Measurements from ENCODE around the gene CALD1. TPM values are rescaled to one million over a fixed set of nuclear protein-coding genes. Genes with fewer than 3 reads are reported as not detected.

CALD1 gene
- total RNA-seq, 1 donor from 2014 or later: 95.4 TPM

- Mint-ChIP-seq H3K27me3 (no peaks in the 10 kb centered on the region), H3K4me1 (ENCODE audit: low read depth) (peaks cover 5% of the 10 kb centered on the region), H3K27ac (no peak overlapping the region), H3K36me3 (ENCODE audit: insufficient read depth) (peaks cover 18% of the 10 kb centered on the region), H3K4me3 (ENCODE audit: low read depth) (no peak overlapping the region), H3K9me3 (ENCODE audit: low read depth) (peaks cover 9% of the 10 kb centered on the region)
- TF ChIP-seq CTCF (IDR thresholded peaks at IDR 0.05; ENCODE audit: unreplicated experiment): no peak
- no peak for DNase-seq (ENCODE audit: low spot score, unreplicated experiment)
Measured at GRCh38 chr7:134922720-134923704, 143.6 kb downstream of the CALD1 start.

DNA sequence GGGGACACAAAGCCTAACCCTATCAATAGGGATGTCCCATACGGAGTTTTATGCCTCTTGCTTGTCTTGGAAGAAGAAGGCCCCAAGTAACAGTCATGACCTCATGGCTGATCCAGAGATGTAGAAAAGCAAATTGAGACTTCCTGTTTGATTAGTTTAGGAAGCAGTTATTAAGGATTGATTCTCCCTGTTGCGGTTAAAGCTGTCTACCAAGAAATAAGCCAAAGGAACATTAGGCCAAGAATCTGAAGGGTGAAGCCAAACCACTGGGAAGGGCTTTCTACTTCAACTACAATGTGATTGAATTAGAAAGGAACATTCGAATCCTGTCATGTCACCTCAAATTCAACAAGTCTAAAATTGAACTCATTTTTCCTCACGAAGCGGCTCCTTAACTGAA, 146.3 kb downstream of the CALD1 start:
- no peak overlapping the region for H3K27ac Mint-ChIP-seq
- peaks cover 1% of the 10 kb centered on the region for H3K4me1 Mint-ChIP-seq (ENCODE audit: low read depth)
- no peaks in the 10 kb centered on the region for H3K27me3 Mint-ChIP-seq
- DNase-seq (ENCODE audit: low spot score, unreplicated experiment): no peak
- H3K9me3 Mint-ChIP-seq (ENCODE audit: low read depth): peaks cover 13% of the 10 kb centered on the region
- TF ChIP-seq CTCF (IDR thresholded peaks at IDR 0.05; ENCODE audit: unreplicated experiment): no peak
- H3K4me3 Mint-ChIP-seq (ENCODE audit: low read depth): no peak overlapping the region
- H3K36me3 Mint-ChIP-seq (ENCODE audit: insufficient read depth): peaks cover 35% of the 10 kb centered on the region

DNA sequence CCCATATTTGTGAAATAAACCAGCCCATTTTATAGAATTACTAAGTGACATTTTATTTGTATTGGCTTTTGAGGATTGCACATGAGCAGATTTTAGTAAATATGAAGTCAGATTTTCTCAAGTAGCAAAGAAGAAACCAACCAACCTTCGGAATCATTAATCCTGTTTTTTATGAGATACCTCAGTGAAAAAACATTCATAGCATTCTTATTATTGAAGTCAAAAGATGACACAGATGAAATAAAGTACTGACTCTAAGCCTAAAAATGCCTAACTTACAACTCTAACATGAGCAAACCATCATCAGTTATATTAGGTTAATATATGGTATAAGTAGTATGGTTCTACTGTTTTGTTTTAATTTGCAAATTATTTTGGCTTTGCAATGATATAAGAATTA, 147.0 kb downstream of the CALD1 start:
- H3K9me3 Mint-ChIP-seq (ENCODE audit: low read depth): peaks cover 13% of the 10 kb centered on the region
- peaks cover 35% of the 10 kb centered on the region for H3K36me3 Mint-ChIP-seq (ENCODE audit: insufficient read depth)
- no peak for DNase-seq (ENCODE audit: low spot score, unreplicated experiment)
- H3K27ac Mint-ChIP-seq: no peak overlapping the region
- H3K4me3 Mint-ChIP-seq (ENCODE audit: low read depth): no peak overlapping the region
- H3K27me3 Mint-ChIP-seq: no peaks in the 10 kb centered on the region
- no peak for TF ChIP-seq CTCF (IDR thresholded peaks at IDR 0.05; ENCODE audit: unreplicated experiment)
- peaks cover 1% of the 10 kb centered on the region for H3K4me1 Mint-ChIP-seq (ENCODE audit: low read depth)

GRCh38 chr7:134927076-134927475, 147.6 kb downstream of the CALD1 start:
- peaks cover 1% of the 10 kb centered on the region for H3K4me1 Mint-ChIP-seq (ENCODE audit: low read depth)
- peaks cover 40% of the 10 kb centered on the region for H3K36me3 Mint-ChIP-seq (ENCODE audit: insufficient read depth)
- H3K9me3 Mint-ChIP-seq (ENCODE audit: low read depth): peaks cover 13% of the 10 kb centered on the region
- no peak for TF ChIP-seq CTCF (IDR thresholded peaks at IDR 0.05; ENCODE audit: unreplicated experiment)
- no peaks in the 10 kb centered on the region for H3K27me3 Mint-ChIP-seq
- H3K27ac Mint-ChIP-seq: no peak overlapping the region
- no peak for DNase-seq (ENCODE audit: low spot score, unreplicated experiment)
- no peak overlapping the region for H3K4me3 Mint-ChIP-seq (ENCODE audit: low read depth)

GRCh38 chr7:134927723-134928122, 148.3 kb downstream of the CALD1 start:
- Mint-ChIP-seq H3K4me3 (ENCODE audit: low read depth) (no peak overlapping the region), H3K27ac (no peak overlapping the region), H3K27me3 (no peaks in the 10 kb centered on the region), H3K4me1 (ENCODE audit: low read depth) (no peaks in the 10 kb centered on the region), H3K9me3 (ENCODE audit: low read depth) (peaks cover 10% of the 10 kb centered on the region), H3K36me3 (ENCODE audit: insufficient read depth) (peaks cover 42% of the 10 kb centered on the region)
- no peak for TF ChIP-seq CTCF (IDR thresholded peaks at IDR 0.05; ENCODE audit: unreplicated experiment)
- DNase-seq (ENCODE audit: low spot score, unreplicated experiment): no peak

All from progenitor cell of endocrine pancreas (in vitro differentiated cells).